Epithelial cell of proximal tubule (primary cell): ENCODE results near the gene DSC2. TPM values are rescaled to one million over a fixed set of nuclear protein-coding genes. Genes with fewer than 3 reads are reported as not detected.

Source experiments
- DNase-seq: peaks from one replicate; pipeline ENCODE4 v3.0.0-alpha.2; 2011; ENCODE audit warnings: low read depth
- H3K4me3 ChIP-seq: 2 replicates; pipeline ENCODE4 v1.5.1; 2011; ENCODE audit warnings: low read depth, mild to moderate bottlenecking, low read length
- CTCF ChIP-seq: conservative IDR thresholded peaks from 2 replicates; pipeline ENCODE4 v1.5.1; 2012; ENCODE audit warnings: low read depth, mild to moderate bottlenecking, low read length
- total RNA-seq: library from RNA; depleted of rRNA; stranded (reverse); fragments of >200 nt; gene quantifications from 2 replicates; pipeline ENCODE4 v1.2.3, GENCODE V29; 2015

DSC2 gene
- total RNA-seq, 1 donor from 2014 or later: 19.6 TPM

- no peak for DNase-seq
- H3K4me3 ChIP-seq: no peak overlapping the region
- no peak for TF ChIP-seq CTCF
Measured at GRCh38 chr18:31077878-31078277, 24.3 kb downstream of the DSC2 start.

GRCh38 chr18:31072175-31072574 is 30.0 kb downstream of the DSC2 start:
- no peak for TF ChIP-seq CTCF
- no peak overlapping the region for H3K4me3 ChIP-seq
- DNase-seq: no peak

GRCh38 chr18:31070206-31070605 is 32.0 kb downstream of the DSC2 start:
- no peak for DNase-seq
- no peak for TF ChIP-seq CTCF
- no peak overlapping the region for H3K4me3 ChIP-seq

- DNase-seq: no peak
- TF ChIP-seq CTCF: no peak
- H3K4me3 ChIP-seq: no peak overlapping the region
Measured at GRCh38 chr18:31066266-31066665, 36.0 kb downstream of the DSC2 start.

- DNase-seq: no peak
Measured at GRCh38 chr18:31065036-31065773, 37.0 kb downstream of the DSC2 start.

GRCh38 chr18:31064130-31064529 is 38.1 kb downstream of the DSC2 start:
- no peak for DNase-seq
- no peak overlapping the region for H3K4me3 ChIP-seq
- TF ChIP-seq CTCF: no peak

More at GRCh38 chr18:31065036-31065773, 37.0 kb downstream of the DSC2 start:
- no peak overlapping the region for H3K4me3 ChIP-seq
- no peak for TF ChIP-seq CTCF

- no peak for TF ChIP-seq CTCF
- DNase-seq: no peak
- H3K4me3 ChIP-seq: no peak overlapping the region
Measured at GRCh38 chr18:31061945-31062344, 40.3 kb downstream of the DSC2 start.
